NAMALWA (cell line): ENCODE data around the gene GRID1.
"Not testable (repeated sequence)": the region's sequence is repeated elsewhere in the genome, so short reads cannot be mapped to it uniquely, and the experiment has no call there.

ENCODE experiments used
- DNase-seq: peaks from one replicate; pipeline ENCODE4 v3.0.0-alpha.2; 2015; ENCODE audit warnings: low spot score

Gene GRID1

DNA sequence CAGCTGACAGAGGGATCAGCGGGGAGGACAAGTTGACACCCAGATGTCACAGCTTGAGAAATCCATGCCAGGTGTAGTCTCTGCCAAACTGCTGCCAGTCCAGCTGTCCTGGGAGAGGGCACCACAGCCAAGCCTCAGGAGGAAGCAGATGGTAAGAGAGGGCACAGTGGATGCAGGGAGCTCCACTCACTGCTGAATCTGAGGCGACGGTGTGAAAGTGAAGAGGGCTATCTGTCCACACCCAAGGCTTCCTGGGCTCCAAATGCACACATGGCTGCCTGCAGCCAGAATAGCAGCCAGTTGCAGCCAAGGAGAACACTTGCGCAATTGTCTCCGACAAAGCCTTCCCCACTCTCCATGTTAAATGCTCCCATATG is 502.4 kb downstream of the GRID1 start:
- DNase-seq = no peak

DNA sequence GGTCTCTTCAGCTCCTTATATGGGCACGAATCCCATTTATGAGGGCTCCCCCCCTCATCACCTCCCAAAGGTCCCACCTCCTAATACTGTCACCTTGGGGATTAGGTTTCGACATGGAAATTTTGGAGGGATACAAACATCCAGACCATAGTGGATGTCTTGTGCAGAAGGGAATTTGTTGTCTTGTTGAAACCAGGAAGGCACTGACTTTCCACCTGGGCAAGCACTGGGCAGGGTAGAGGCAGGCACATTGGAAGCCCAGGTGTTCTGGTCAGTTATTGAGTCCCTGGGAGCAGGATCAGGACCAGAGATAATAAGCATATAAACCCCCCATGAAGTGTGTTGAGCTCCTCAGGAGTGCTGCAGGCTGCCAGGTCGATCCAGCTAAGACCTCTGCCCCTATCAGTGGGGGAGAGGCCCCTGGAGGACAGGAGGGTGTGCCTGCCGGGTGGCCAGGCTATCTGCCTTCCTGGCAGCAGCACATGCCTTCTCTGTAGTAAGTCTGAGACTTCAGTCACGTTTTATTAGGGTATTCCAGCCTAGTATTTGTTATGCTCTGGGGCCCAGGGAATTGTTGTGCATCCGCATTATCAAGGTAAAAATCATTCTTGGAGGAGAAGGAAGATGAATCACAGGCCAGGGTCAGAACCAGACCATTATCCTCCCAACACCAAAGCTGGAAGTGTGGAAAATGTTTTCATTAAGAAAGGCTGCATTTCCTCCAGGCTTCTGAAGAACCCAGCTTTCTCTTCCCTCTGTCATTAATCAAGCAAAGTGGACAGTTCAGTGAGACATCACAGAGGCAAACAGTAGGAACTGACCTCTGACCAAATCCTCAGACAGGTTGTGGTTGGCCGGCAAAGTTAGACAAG is 503.1 kb downstream of the GRID1 start:
- no peak for DNase-seq

DNA sequence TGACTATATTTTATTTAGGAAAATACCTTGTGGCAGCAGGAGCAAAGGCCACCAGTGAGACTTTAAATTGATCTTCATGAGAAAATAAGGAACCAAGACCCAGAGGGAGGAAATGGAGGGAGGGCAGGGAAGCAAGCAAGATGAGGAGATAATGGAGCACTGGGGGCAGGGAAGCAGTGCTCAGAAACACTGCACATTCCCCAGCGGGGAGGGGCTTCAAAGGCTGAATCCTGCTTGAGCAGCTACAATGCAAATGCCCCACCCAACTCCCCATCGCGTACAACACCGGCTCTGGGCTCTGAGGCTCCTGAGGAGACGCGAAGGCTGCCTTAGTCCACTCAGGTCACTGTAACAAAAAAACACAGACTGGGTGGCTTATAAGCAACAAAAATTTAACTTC is 503.8 kb downstream of the GRID1 start:
- no peak for DNase-seq

DNA sequence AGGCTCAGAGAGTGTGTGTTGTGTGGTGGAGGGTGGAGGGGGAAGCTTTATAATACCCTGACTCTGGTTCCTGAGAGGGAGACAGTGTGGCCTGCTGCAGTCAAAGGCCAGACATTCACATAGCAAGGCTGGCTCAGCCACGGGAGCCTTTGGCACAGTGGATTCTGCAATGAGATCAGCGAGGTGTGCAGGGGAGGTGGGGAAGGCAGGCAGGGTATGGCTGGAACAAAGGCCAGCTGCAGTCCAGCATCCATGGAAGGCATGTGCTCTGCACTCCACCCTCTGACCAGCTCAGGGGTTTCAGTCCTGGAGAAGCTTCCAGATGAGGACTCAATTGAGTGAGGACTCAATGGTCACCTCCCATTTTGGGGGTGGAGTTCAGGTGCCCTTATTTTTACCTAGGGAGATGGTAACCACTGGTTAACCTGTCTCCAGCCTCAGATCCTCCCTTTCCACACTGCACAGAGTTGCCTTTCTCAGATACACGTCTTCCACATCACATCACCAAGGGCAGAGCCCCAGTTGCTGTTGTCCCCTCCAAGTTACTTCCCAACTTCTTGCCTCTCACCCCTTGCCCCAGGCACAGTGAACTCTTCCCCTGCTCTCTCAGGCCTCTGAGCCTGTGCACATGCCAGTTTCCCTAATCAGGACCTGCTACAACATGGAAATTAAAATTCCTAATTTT is 504.9 kb downstream of the GRID1 start:
- no peak for DNase-seq

DNA sequence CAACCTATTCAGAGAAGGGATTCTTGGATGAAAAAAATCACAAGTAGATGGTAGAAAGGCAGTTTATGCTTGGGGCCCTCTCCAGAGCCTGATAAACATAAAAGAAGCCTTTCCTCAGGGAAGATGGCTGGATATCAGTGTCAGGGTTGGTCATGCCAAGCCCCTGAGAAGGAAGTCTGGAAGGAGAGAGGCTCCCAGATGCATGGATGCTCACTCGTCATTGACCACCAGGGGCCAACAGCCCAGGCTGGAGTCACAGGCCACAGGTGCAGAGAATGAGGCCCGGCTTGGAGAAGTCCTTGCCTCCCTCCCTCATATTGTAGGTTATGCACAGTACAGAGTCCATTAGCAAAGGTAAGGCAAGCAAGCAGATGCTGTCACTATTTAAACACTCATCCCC is 506.7 kb downstream of the GRID1 start:
- DNase-seq = no peak

DNA sequence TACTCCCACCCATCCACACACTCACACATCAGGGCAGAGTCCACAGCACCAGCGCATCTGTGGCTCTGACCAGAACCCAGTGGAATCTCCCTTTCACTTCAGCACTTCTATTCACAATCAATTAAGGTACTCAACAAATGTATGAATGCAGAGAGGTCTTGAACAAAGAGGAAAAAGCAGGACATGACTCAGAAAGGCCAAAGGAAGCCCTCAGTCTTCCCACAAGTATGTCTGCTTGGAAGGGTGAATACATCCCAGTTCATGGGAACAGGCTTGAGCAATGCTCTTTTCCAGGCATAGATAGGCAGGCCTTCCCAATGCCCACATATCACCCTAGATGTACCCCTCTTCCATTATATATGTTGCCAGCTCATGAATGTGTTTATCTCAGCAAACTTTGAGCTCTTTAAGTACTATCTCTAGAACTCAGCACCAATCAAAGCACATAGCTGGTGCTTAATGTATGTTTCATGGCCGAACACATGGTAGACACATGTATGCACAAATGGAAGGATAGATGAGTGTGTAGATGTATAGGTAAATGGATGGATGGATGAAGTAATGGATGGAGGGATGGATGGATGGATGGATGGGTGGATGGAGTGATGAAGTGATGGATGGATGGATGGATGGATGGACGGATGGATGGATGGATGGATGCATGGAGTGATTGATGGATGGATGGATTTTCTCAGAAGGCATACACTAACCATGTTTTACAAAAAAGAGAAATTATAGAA is 507.6 kb downstream of the GRID1 start:
- no peak for DNase-seq

DNA sequence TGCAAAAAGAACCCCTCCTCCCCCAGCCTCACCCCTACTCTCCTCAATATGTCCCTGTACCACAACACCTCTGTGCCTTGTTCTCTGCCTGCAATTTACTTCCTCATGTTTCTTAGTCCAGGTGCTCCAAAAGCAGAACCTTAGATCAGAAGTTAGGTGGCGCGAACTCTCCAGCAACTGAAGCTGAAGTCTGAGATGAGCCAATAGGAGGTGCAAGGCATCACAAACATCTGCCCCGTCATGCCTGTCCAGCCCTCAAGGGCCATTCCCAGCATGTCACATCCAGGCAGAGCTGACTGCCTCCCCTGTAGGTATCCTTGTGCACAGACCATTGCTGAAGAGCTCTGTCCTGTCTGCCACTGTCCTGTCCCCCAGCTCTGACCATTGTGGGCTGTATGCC is 508.8 kb downstream of the GRID1 start:
- DNase-seq = no peak

DNA sequence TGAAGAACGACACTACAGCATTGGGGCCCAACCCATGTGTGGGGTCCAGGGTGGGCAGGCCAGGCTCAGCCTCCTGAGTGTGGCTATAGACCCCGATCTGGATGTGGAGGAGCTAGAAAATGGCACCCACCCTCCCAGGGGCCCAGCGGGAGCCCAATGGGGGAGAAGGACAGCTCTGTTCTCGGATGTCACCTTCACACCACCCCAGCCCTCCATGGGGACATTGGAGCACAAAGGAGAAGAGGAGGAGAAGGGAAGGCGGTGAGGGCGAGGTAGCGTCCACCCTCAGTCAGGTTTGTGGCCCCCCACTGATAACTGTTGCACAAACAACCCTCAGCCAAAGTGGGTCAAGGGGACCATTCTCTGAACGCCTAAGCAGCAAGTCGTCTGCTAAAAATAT is 509.3 kb downstream of the GRID1 start:
- no peak for DNase-seq

DNA sequence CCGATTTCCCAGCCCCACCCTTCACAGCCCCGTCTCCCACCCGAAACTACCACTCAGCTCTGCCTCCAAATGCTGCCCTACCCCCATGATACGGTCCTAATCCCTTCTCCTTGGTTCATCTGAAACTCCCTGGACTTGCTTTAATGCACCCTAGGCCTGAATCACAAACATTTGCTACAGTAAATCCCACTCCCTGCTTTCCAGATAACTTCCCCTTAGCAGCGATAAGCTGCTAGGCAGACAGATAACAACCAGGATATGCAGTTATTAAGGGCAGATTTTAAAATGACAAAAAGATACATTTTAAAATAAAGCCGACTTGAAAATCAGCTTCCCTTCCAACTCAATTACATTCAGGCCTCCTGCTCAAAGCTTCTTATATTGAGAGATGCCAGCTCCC is 514.7 kb downstream of the GRID1 start:
- DNase-seq = no peak

DNA sequence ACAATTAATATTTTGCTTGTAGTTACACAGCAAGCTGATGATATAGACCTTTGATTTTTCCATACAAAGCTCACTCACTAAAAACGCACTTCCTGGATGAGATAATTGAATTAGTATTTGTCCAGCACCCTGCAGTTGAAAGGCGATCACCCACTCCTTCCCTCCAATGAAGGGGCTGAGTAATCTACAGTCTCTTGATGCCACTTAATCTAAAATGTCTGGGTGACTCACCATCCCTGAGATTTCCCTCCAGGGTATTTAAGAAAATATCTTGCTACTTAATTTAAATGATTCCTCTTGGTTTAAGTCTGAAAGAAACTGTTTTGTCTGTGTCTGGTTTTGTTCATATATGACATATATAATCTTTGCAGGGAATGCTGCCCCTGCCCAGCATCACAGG is 515.3 kb downstream of the GRID1 start:
- no peak for DNase-seq

DNA sequence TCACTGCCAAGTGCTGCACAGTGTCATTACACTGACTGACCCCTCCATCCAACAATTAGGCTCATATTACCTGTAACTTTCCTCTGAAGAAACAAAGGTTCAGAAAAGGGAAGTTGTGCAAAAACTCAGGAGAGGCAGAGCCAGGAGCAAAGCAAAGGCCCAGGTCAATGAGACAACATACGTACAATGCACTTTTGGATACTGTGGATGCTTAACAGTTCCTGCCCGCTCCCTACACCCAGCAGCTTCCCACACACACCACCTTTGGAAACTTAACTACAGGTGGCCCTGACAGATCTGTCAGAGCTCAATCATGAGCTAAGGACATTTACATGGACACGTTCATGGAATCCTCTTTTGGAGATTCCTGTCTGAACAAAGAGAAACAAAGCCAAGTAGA is 515.9 kb downstream of the GRID1 start:
- DNase-seq = no peak

DNA sequence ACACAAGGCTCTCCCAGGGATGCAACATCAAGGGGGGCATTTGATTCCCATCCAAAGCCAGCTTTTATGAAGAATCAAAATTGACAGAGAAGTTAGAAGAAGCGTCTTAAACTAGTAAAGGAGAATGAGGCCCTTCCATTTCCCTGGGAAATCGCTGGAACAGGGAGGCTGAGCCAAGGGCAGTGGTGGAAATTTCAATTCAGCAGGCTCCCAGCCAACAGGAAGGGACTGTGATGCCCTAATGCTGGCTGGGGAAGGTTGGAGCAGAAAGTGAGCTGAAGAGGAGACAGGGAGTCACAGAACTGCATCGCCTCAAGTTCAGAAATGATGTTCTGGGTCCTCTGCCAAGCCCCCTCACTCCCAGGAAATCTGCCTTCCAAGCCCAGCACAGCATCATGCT is 517.3 kb downstream of the GRID1 start:
- no peak for DNase-seq

DNA sequence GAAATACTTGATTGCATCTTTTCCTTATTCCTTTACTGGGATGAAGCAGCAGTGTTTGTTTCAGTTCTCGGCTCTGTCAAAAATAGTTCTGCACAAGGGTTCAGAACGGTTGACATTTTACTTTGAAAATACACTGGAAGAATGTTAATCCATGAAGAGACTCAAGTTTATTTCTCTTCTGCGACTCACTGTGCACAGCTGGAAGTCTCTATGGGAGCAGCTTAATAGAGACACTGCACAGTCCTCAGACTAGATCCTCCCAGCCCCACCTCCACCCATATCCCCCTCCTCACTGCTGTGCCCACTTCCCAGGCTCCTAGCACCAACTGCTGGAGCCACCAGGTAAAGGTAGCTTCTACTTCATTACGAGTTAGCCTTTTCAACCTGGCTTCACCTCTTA is 517.8 kb downstream of the GRID1 start:
- DNase-seq = no peak

DNA sequence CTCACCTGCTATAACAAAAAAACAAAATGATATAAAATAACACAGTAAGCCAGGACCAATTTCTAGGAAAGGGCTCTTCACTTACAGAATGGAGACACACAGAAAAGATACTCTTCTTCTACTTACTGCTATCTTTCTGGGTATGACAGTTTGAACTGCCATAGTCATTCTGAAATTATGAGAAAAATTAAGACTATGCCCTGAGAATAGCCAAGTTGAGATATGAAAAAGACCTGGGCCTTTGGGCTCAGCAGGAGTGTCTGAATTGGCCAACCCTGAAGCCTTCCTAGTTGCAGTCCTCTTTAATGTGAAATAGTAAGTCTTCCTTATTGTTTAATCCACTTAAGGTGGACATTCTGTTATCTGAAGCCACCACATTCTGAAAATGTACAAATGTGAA is 519.5 kb downstream of the GRID1 start:
- no peak for DNase-seq

DNA sequence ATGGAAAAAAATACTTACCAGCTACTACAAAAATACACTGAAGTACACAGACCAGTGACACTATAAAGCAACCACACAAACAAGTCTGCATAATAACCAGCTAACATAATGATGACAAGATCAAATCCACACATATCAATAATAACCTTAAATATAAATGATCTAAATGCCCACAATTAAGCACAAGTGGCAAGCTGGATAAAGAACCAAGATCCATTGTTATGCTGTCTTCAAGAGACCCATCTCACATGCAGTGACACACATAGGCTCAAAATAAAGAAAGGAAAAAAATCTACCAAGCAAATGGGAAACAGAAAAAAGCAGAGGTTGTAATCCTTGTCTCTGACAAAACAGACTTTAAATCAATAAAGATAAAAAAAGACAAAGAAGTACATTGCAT is 527.9 kb downstream of the GRID1 start:
- not testable (repeated sequence) for DNase-seq

DNA sequence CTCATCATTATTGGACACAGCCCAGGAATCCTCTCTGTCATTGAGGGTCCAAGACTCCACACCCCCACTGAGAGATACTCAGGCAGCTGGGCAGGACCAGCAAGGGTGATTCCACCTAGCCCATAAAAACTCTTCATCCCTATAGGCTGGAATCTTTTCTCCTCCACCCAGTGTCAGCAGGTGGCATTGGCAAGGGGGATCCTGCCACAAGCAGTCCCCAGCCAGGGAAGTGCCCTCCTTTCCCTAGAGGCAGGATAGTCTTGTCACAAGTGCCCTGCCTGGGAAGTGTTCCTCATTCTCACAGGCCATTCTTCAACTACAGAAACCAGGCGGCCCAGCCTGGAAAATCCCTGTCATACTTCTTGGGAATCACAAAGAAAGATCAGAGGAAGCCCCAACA is 533.6 kb downstream of the GRID1 start:
- DNase-seq = no peak

DNA sequence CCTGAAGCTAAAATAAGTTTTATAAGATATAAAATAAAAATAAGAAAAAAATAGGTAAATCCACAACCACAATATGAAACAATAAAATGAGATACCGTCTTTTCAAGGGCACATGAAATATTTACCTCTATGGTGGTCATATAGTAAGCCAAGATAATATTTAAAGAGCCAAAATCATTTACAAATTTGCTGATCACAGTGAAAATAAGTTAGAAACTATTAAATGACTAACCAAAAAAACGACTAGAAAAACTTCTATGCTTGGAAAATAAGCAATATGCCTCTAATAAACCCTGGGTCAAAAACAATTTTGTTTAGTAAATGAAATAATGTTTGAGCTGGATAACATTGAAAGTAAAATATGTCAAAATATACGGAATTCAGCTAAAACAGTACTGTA is 535.2 kb downstream of the GRID1 start:
- DNase-seq = no peak

DNA sequence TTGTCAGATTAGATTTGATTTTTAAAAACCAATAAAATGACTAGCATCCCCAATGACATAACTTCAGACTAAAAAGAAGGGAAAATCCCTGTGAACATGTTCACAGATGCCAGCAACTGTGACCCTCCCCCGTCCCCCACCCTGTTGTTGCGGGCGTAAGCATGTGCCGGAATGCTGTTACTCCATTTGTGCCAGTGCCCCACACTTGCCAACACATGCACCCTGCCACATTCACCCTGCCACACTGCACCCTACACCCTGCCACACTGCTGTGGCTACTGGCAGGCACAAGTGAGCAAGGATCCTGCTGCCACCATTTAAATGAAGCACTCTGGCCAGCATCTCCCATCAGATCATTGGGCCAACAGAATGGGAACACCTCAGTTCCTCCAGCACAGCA is 540.2 kb downstream of the GRID1 start:
- DNase-seq = no peak

DNA sequence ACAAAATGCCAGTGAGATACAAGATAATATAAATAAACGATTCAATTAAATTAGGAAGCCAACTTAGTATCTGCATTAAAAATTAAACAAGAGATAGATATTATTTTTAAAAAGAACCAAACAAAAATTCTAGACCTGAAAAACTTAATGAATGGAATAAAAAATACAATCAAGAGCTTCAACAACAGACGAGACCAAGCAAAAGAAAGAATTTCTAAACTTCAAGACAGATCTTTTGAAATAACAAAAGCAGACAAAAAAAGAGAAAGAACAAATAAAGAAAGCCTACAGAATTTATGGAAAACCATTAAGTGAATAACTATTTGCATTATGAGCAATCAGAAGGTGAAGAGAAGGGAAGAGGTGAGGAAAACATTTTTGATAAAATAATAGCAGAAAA is 555.2 kb downstream of the GRID1 start:
- DNase-seq = no peak

DNA sequence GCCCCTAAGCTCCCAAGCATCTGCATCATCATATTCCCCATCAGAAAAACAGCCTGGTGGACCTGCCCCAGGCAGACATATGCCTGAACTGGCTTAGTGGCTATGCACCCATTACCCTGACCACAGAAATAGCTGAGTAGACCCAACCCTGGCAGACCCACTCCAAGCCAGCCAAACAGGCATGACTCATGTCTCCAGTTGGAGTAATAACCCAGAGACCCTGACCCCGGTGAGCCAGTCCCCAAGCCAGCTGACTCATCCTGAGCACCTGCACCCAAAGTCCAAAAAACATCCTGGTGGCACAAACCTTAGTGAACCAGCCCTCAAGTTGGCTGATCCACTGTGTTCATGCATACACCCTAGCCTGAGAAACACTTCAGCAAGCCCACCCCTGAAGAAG is 555.9 kb downstream of the GRID1 start:
- no peak for DNase-seq

DNA sequence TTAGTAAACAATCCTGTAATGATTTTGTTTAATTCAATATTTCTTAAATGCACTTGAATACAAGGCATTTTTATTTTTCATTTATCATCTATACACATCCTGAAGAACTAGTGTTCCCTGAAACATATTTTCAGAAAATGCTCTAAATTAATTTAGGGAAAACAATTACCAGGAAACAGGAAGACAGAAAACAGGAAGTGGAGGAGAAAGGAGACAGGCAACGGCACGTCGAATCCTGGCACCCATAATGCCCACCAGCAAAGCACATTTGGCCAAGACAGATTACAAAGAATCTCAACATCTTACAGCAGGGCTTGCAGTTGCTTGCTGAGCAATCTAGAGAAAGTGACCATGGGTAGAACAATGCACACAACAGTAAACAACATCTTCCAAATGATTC is 571.1 kb downstream of the GRID1 start:
- no peak for DNase-seq

DNA sequence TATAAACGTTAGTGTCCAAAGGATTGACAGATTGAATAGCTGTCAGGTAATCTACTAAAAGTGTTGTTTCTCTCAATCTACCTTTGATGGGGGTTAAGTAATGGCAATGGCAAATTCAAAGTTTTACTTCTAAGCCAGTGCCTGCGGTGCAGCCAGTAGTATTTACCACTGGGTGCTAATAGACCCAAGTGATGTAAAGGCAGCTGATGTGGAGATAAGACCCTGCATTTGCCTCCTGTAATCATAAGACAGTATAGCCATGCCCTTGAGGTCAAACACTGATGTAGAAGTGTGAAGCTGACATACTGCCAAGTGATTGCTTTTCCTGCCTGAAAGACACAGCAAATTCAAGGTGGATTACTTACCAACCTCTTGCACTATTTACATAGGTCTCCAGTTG is 572.0 kb downstream of the GRID1 start:
- DNase-seq = no peak

DNA sequence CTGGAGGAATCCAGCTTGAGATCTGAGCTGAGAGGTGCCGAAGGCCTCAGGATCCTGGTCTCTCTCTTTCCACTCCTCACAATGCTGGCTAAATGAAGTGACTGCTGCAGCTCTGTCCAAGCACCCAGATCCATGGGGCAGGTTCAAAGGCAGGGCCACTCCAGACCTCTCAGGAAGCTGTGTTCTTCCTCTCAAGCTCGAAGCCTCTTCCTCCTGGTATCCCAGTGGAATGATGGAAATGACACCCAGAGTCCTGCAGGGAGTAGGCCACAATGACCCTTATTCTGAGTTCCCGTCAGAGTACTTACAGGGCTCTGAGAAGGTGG is 574.1 kb downstream of the GRID1 start:
- no peak for DNase-seq
